ENCODE results near the gene EPB41L4B. TPM values are rescaled to one million over a fixed set of nuclear protein-coding genes. Genes with fewer than 3 reads are reported as not detected.
"Not testable (repeated sequence)": the region's sequence is repeated elsewhere in the genome, so short reads cannot be mapped to it uniquely, and the experiment has no call there.

The EPB41L4B gene
- total and polyA plus RNA-seq, 4 donors = 6.0 to 14.5 (median 12.2) TPM

GRCh38 chr9:109341561-109341960 is 20.7 kb upstream of the EPB41L4B start:
- peak in 1 of 3 donors; percentile 57 for DNase-seq
- Histone ChIP-seq H3K27me3 (ENCODE audit: control insufficient read depth in 3 of 3, insufficient read depth in 3 of 3, low read length in 2 of 3) (peaks cover 0 to 1% (median 0%) of the 10 kb centered on the region in 3 donors), H3K9ac (ENCODE audit: insufficient read depth in 1 of 2, low read length in 2 of 2) (no peak overlapping the region), H3K4me3 (no peak overlapping the region), H3K27ac (ENCODE audit: low read depth in 1 of 2, low read length in 1 of 2) (peak overlapping the region in 1 of 2 donors; percentile 69), H3K36me3 (ENCODE audit: control insufficient read depth in 4 of 4, insufficient read depth in 4 of 4, low read length in 4 of 4) (no peaks in the 10 kb centered on the region), H3K4me1 (ENCODE audit: control insufficient read depth in 5 of 5, insufficient read depth in 5 of 5, low read length in 5 of 5) (peaks cover 0 to 10% (median 0%) of the 10 kb centered on the region in 5 donors), H3K9me3 (ENCODE audit: control insufficient read depth in 4 of 4, insufficient read depth in 3 of 4, low read length in 3 of 4) (no peaks in the 10 kb centered on the region)
- 39 to 49% methylated on average over 6 of the region's 6 CpGs for WGBS, 2 donors
- peak; percentile 62 for ATAC-seq (ENCODE audit: insufficient read depth, low FRiP score)
- no peak for TF ChIP-seq CTCF (IDR thresholded peaks at IDR 0.05; ENCODE audit: control extremely low read depth, extremely low read depth)

GRCh38 chr9:109340979-109341378 is 20.1 kb upstream of the EPB41L4B start:
- DNase-seq; H3K27ac ChIP-seq (ENCODE audit: low read depth in 1 of 2, low read length in 1 of 2); ATAC-seq (ENCODE audit: insufficient read depth, low FRiP score); H3K27me3 ChIP-seq (ENCODE audit: control insufficient read depth in 3 of 3, insufficient read depth in 3 of 3, low read length in 2 of 3); H3K4me3 ChIP-seq; H3K9me3 ChIP-seq (ENCODE audit: control insufficient read depth in 4 of 4, insufficient read depth in 3 of 4, low read length in 3 of 4); H3K36me3 ChIP-seq (ENCODE audit: control insufficient read depth in 4 of 4, insufficient read depth in 4 of 4, low read length in 4 of 4); H3K9ac ChIP-seq (ENCODE audit: insufficient read depth in 1 of 2, low read length in 2 of 2): not testable (repeated sequence)
- peaks cover 0 to 10% (median 0%) of the 10 kb centered on the region in 5 donors for H3K4me1 ChIP-seq (ENCODE audit: control insufficient read depth in 5 of 5, insufficient read depth in 5 of 5, low read length in 5 of 5)
- 60 to 87% methylated on average over 7 of the region's 7 CpGs for WGBS, 2 donors

- Histone ChIP-seq H3K27ac (ENCODE audit: low read depth in 1 of 2, low read length in 1 of 2) (peak overlapping the region in 1 of 2 donors; percentile 19), H3K4me3 (no peak overlapping the region), H3K9me3 (ENCODE audit: control insufficient read depth in 4 of 4, insufficient read depth in 3 of 4, low read length in 3 of 4) (no peaks in the 10 kb centered on the region), H3K9ac (ENCODE audit: insufficient read depth in 1 of 2, low read length in 2 of 2) (no peak overlapping the region), H3K27me3 (ENCODE audit: control insufficient read depth in 3 of 3, insufficient read depth in 3 of 3, low read length in 2 of 3) (peaks cover 0 to 4% (median 0%) of the 10 kb centered on the region in 3 donors), H3K4me1 (ENCODE audit: control insufficient read depth in 5 of 5, insufficient read depth in 5 of 5, low read length in 5 of 5) (peaks cover 0 to 7% (median 0%) of the 10 kb centered on the region in 5 donors), H3K36me3 (ENCODE audit: control insufficient read depth in 4 of 4, insufficient read depth in 4 of 4, low read length in 4 of 4) (no peaks in the 10 kb centered on the region)
- 76 to 82% methylated on average over 3 of the region's 3 CpGs for WGBS, 2 donors
- no peak for TF ChIP-seq CTCF (IDR thresholded peaks at IDR 0.05; ENCODE audit: control extremely low read depth, extremely low read depth)
- ATAC-seq (ENCODE audit: insufficient read depth, low FRiP score) = no peak
- DNase-seq = no peak
Observed at GRCh38 chr9:109336409-109336808, 15.6 kb upstream of the EPB41L4B start.

GRCh38 chr9:109335929-109336328 is 15.1 kb upstream of the EPB41L4B start:
- no peak for ATAC-seq (ENCODE audit: insufficient read depth, low FRiP score)
- H3K4me1 ChIP-seq (ENCODE audit: control insufficient read depth in 5 of 5, insufficient read depth in 5 of 5, low read length in 5 of 5) = peaks cover 0 to 9% (median 0%) of the 10 kb centered on the region in 5 donors
- H3K9ac ChIP-seq (ENCODE audit: insufficient read depth in 1 of 2, low read length in 2 of 2) = no peak overlapping the region
- 52 to 68% methylated on average over 2 of the region's 2 CpGs for WGBS, 2 donors
- no peaks in the 10 kb centered on the region for H3K36me3 ChIP-seq (ENCODE audit: control insufficient read depth in 4 of 4, insufficient read depth in 4 of 4, low read length in 4 of 4)
- no peak overlapping the region for H3K4me3 ChIP-seq
- H3K27ac ChIP-seq (ENCODE audit: low read depth in 1 of 2, low read length in 1 of 2) = no peak overlapping the region
- no peak for DNase-seq
- TF ChIP-seq CTCF (IDR thresholded peaks at IDR 0.05; ENCODE audit: control extremely low read depth, extremely low read depth) = no peak
- no peaks in the 10 kb centered on the region for H3K9me3 ChIP-seq (ENCODE audit: control insufficient read depth in 4 of 4, insufficient read depth in 3 of 4, low read length in 3 of 4)
- peaks cover 0 to 4% (median 0%) of the 10 kb centered on the region in 3 donors for H3K27me3 ChIP-seq (ENCODE audit: control insufficient read depth in 3 of 3, insufficient read depth in 3 of 3, low read length in 2 of 3)

Measured in lung (tissue), 12 donors.